Upper lobe of right lung (tissue), 1 donor: ENCODE results near the gene JUP. TPM values are rescaled to one million over a fixed set of nuclear protein-coding genes. Genes with fewer than 3 reads are reported as not detected.

Source experiments
- ATAC-seq: fragments of 200-7000 bp; cut with Tn5 transposase; one replicate; pipeline ENCODE4 v1.9.1; 2020; ENCODE audit warnings: mild to moderate bottlenecking, moderate library complexity
- DNase-seq: peaks from one replicate; pipeline ENCODE4 v3.0.0-alpha.2; 2020
- H3K27ac ChIP-seq: fragments of 200-600 bp; one replicate; pipeline ENCODE4 v1.8.0; 2022
- H3K27me3 ChIP-seq: fragments of 200-600 bp; one replicate; pipeline ENCODE4 v1.8.0; 2022; ENCODE audit warnings: mild to moderate bottlenecking
- H3K36me3 ChIP-seq: fragments of 200-600 bp; one replicate; pipeline ENCODE4 v1.8.0; 2022
- H3K4me1 ChIP-seq: fragments of 200-600 bp; one replicate; pipeline ENCODE4 v1.8.0; 2022
- H3K4me3 ChIP-seq: fragments of 200-600 bp; one replicate; pipeline ENCODE4 v1.8.0; 2022; ENCODE audit warnings: mild to moderate bottlenecking
- H3K9me3 ChIP-seq: fragments of 200-600 bp; one replicate; pipeline ENCODE4 v1.8.0; 2022
- intact Hi-C: fragments of 100-400 bp; cut with DNase I; formaldehyde crosslinking; loops from one replicate; pipeline ENCODE4 v1.11.0; 2022
- total RNA-seq: library from RNA; stranded (reverse); fragmentation: NEBNext Ultra II Directional; extraction: Animal tissue kit (Norgen Biotek cat#: 25700); gene quantifications from one replicate; pipeline ENCODE4 v1.2.1, GENCODE V29; 2021
- TF ChIP-seq, protein P1 (sequence below): fragments of 200-600 bp; IDR thresholded peaks from one replicate; pipeline ENCODE4 v1.8.0; 2022; ENCODE audit warnings: antibody characterized with exemption
- donor health status: DM: no; HTN: yes; CAD: no; lungs with severe emphysema.

The JUP gene
- total RNA-seq, 1 donor from 2014 or later: 109 TPM

DNA sequence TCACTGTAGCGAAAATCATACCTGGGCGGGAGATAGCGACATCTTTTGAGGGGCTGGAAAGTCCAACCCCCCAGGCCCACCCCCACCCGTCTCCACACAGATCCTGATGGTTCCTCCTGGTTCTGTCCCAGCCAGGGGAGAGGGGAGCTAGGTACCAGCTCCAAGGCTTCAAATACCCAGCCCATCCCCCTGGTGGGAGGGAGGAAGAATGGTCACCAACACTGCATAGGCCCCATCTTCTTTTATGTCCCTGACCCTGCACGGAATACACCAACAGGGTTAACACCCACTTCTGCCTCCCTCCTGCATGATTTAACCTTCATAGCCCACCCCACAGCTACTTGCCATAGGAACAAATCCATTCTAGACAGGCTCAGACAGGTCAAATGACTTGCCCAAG lies 61.4 kb downstream of the JUP start:
- no peak for DNase-seq
- TF ChIP-seq, protein P1, sequence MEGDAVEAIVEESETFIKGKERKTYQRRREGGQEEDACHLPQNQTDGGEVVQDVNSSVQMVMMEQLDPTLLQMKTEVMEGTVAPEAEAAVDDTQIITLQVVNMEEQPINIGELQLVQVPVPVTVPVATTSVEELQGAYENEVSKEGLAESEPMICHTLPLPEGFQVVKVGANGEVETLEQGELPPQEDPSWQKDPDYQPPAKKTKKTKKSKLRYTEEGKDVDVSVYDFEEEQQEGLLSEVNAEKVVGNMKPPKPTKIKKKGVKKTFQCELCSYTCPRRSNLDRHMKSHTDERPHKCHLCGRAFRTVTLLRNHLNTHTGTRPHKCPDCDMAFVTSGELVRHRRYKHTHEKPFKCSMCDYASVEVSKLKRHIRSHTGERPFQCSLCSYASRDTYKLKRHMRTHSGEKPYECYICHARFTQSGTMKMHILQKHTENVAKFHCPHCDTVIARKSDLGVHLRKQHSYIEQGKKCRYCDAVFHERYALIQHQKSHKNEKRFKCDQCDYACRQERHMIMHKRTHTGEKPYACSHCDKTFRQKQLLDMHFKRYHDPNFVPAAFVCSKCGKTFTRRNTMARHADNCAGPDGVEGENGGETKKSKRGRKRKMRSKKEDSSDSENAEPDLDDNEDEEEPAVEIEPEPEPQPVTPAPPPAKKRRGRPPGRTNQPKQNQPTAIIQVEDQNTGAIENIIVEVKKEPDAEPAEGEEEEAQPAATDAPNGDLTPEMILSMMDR: no peak
- no peaks in the 10 kb centered on the region for H3K4me1 ChIP-seq
- no peak overlapping the region for H3K27ac ChIP-seq
- no peaks in the 10 kb centered on the region for H3K36me3 ChIP-seq
- no peak overlapping the region for H3K4me3 ChIP-seq
- H3K27me3 ChIP-seq: no peaks in the 10 kb centered on the region
- ATAC-seq: no peak
- intact Hi-C loops: no loop called here
- no peaks in the 10 kb centered on the region for H3K9me3 ChIP-seq

DNA sequence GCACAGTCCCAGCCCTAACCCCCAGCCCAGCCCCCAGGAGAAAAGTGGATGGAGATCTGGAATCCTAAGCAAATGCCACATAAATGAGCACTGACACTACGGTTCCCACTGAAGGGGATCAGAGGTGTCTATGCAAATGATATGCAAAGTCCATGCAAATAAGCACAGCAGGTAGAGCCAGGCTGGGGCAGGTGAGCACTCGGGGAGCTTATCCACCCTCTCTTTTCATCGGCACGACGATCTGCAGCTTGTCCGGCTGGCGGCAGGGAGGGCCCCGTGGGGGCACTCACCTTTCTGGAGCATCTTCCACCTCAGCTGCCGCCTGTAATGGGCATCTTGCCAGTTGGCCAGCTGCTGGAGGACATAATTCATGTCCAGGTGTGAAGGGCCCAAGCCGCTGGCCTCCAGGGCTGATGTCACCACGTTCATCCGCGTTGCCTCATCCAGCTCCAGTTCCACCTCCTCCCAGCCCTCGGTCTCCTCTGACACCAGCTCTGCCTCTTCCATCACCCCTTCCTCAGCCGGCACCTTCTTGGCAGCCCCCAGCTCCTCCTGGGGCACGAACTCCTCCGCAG lies 61.9 kb downstream of the JUP start:
- no peaks in the 10 kb centered on the region for H3K27me3 ChIP-seq
- no peak for DNase-seq
- no peak overlapping the region for H3K27ac ChIP-seq
- TF ChIP-seq, protein P1: no peak
- H3K4me1 ChIP-seq: no peaks in the 10 kb centered on the region
- ATAC-seq: no peak
- H3K36me3 ChIP-seq: no peaks in the 10 kb centered on the region
- no peak overlapping the region for H3K4me3 ChIP-seq
- intact Hi-C loops: no loop called here
- H3K9me3 ChIP-seq: no peaks in the 10 kb centered on the region

- no peak for DNase-seq
- H3K27me3 ChIP-seq: no peaks in the 10 kb centered on the region
- no peak overlapping the region for H3K4me3 ChIP-seq
- intact Hi-C loops: no loop called here
- no peaks in the 10 kb centered on the region for H3K4me1 ChIP-seq
- no peak overlapping the region for H3K27ac ChIP-seq
- no peaks in the 10 kb centered on the region for H3K9me3 ChIP-seq
- TF ChIP-seq, protein P1: no peak
- H3K36me3 ChIP-seq: no peaks in the 10 kb centered on the region
- ATAC-seq: no peak
These were observed 62.6 kb downstream of the JUP start for GRCh38 chr17:41723801-41724475.

DNA sequence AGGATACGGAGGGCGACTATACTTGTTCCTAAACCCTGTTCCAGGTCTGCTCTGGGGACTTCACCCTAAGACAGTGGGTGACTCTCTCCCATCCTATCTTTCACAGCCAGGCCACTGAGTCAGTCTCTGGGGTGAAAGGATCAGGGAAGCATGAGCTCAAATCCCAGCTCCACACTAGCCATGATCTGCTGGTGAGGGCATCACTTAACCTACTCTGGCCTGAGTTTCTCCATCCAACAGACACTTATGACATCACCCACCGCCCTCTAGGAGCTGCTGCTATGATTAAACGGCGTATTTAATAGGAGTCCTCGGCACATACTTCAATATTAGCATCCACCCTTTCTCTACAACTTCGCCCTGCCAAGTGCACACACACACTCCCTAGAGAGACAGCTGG lies 64.3 kb downstream of the JUP start:
- H3K9me3 ChIP-seq: no peaks in the 10 kb centered on the region
- no peak overlapping the region for H3K27ac ChIP-seq
- no peaks in the 10 kb centered on the region for H3K36me3 ChIP-seq
- intact Hi-C loops: no loop called here
- ATAC-seq (no peak), DNase-seq (no peak)
- H3K4me1 ChIP-seq: no peaks in the 10 kb centered on the region
- TF ChIP-seq, protein P1: no peak
- no peaks in the 10 kb centered on the region for H3K27me3 ChIP-seq
- H3K4me3 ChIP-seq: no peak overlapping the region

DNA sequence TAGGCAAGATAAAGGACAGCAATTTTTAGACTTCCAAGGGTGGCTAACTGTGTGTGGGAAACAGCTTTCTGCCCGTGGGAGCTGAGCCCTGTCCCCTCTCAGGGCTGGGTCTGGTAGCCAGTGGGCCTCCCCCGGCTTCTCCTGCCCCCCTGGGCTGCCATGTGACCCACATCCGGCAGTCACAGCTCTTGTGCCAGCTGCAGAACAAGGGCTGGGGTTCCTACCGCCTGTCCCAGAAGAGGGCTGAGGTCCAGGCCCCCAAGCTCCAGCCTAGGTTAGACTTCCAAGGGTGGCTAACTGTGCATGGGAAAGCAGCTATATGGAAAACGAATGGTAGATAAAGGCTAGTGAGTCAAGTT lies 68.2 kb downstream of the JUP start:
- H3K36me3 ChIP-seq: no peaks in the 10 kb centered on the region
- H3K4me1 ChIP-seq: no peaks in the 10 kb centered on the region
- no peaks in the 10 kb centered on the region for H3K27me3 ChIP-seq
- no peak for DNase-seq
- no peak overlapping the region for H3K4me3 ChIP-seq
- H3K27ac ChIP-seq: no peak overlapping the region
- ATAC-seq: no peak
- H3K9me3 ChIP-seq: no peaks in the 10 kb centered on the region
- TF ChIP-seq, protein P1: no peak
- intact Hi-C loops: no loop called here
